HepG2 (cell line): ENCODE measurements around the gene SLC41A1. TPM values are rescaled to one million over a fixed set of nuclear protein-coding genes. Genes with fewer than 3 reads are reported as not detected.

ENCODE experiments used
- BHLHE40 ChIP-seq: IDR thresholded peaks from 2 replicates; pipeline ENCODE4 v1.6.1; 2011; ENCODE audit warnings: low read length, improper control_type of control experiment
- FOXC1 ChIP-seq: sonication (generic); formaldehyde crosslinking; IDR thresholded peaks from 2 replicates; pipeline ENCODE4 v1.8.0; 2022; ENCODE audit warnings: mild to moderate bottlenecking, missing genetic modification reagents, borderline replicate concordance
- GPN1 ChIP-seq: sonication (generic); formaldehyde crosslinking; IDR thresholded peaks from 2 replicates; pipeline ENCODE4 v1.5.1; 2020; ENCODE audit warnings: missing genetic modification reagents, borderline replicate concordance
- HDAC6 ChIP-seq: fragments of 200-600 bp; sonication (generic); IDR thresholded peaks from 2 replicates; pipeline ENCODE4 v1.7.0; 2017; ENCODE audit warnings: mild to moderate bottlenecking, antibody characterized with exemption, low read length, low read depth
- IKZF4 ChIP-seq: sonication (generic); formaldehyde crosslinking; IDR thresholded peaks from 2 replicates; pipeline ENCODE4 v1.5.1; 2020; ENCODE audit warnings: borderline replicate concordance, mild to moderate bottlenecking, low read depth, missing genetic modification reagents; ENCODE audit errors: not compliant biosample characterization
- ISX ChIP-seq: sonication (generic); formaldehyde crosslinking; conservative IDR thresholded peaks from 2 replicates; pipeline ENCODE4 v1.5.0; 2020; ENCODE audit warnings: missing genetic modification reagents
- KDM5B ChIP-seq: sonication (generic); formaldehyde crosslinking; IDR thresholded peaks from 2 replicates; pipeline ENCODE4 v1.4.0; 2020; ENCODE audit warnings: missing genetic modification reagents, mild to moderate bottlenecking, borderline replicate concordance
- MAF1 ChIP-seq: sonication (generic); formaldehyde crosslinking; IDR thresholded peaks from 2 replicates; pipeline ENCODE4 v1.5.0; 2020; ENCODE audit warnings: missing genetic modification reagents, borderline replicate concordance
- NKX3-1 ChIP-seq: sonication (generic); formaldehyde crosslinking; IDR thresholded peaks from 2 replicates; pipeline ENCODE4 v1.5.0; 2020; ENCODE audit warnings: missing genetic modification reagents
- NR2F6 ChIP-seq, 2 experiments: IDR thresholded peaks; 2 replicates each; pipeline ENCODE4 v1.6.1; 2016; ENCODE audit warnings: antibody characterized with exemption in 1 of 2, mild to moderate bottlenecking in 1 of 2
- PHF20 ChIP-seq: sonication (generic); formaldehyde crosslinking; IDR thresholded peaks from 2 replicates; pipeline ENCODE4 v1.5.0; 2020; ENCODE audit warnings: mild to moderate bottlenecking, missing genetic modification reagents
- REXO4 ChIP-seq: sonication (generic); formaldehyde crosslinking; IDR thresholded peaks from 2 replicates; pipeline ENCODE4 v1.8.0; 2022; ENCODE audit warnings: missing genetic modification reagents, mild to moderate bottlenecking, borderline replicate concordance
- RXRB ChIP-seq: IDR thresholded peaks from 2 replicates; pipeline ENCODE4 v1.6.1; 2016; ENCODE audit warnings: borderline replicate concordance, missing genetic modification reagents, missing compliant biosample characterization
- SAFB2 ChIP-seq: sonication (generic); formaldehyde crosslinking; IDR thresholded peaks from 2 replicates; pipeline ENCODE4 v1.5.1; 2020; ENCODE audit warnings: missing genetic modification reagents, low read depth, mild to moderate bottlenecking, borderline replicate concordance
- TAF1 ChIP-seq: sonication (generic); formaldehyde crosslinking; IDR thresholded peaks from 2 replicates; pipeline ENCODE4 v1.4.0; 2020; ENCODE audit warnings: missing genetic modification reagents
- THAP11 ChIP-seq: IDR thresholded peaks from 2 replicates; pipeline ENCODE4 v1.6.1; 2016; ENCODE audit warnings: missing biosample characterization, missing genetic modification reagents
- ZKSCAN8 ChIP-seq: IDR thresholded peaks from 2 replicates; pipeline ENCODE4 v1.6.1; 2016; ENCODE audit warnings: borderline replicate concordance, missing genetic modification reagents, missing compliant biosample characterization
- ZNF354B ChIP-seq: sonication (generic); formaldehyde crosslinking; IDR thresholded peaks from 2 replicates; pipeline ENCODE4 v1.8.0; 2022; ENCODE audit warnings: mild to moderate bottlenecking, missing genetic modification reagents
- ZNF382 ChIP-seq: sonication (generic); formaldehyde crosslinking; IDR thresholded peaks from 2 replicates; pipeline ENCODE4 v1.5.0; 2020; ENCODE audit warnings: missing genetic modification reagents, mild to moderate bottlenecking, borderline replicate concordance
- ZNF614 ChIP-seq: IDR thresholded peaks from 2 replicates; pipeline ENCODE4 v1.6.1; 2018; ENCODE audit warnings: missing biosample characterization, missing genetic modification reagents, inconsistent platforms, borderline replicate concordance
- ZNF615 ChIP-seq: sonication (generic); formaldehyde crosslinking; IDR thresholded peaks from 2 replicates; pipeline ENCODE4 v1.5.0; 2020; ENCODE audit warnings: mild to moderate bottlenecking, missing genetic modification reagents, borderline replicate concordance
- ZNF639 ChIP-seq: conservative IDR thresholded peaks from 2 replicates; pipeline ENCODE4 v1.6.1; 2018; ENCODE audit warnings: missing genetic modification reagents
- ZNF724P ChIP-seq: sonication (generic); formaldehyde crosslinking; IDR thresholded peaks from 2 replicates; pipeline ENCODE4 v1.8.0; 2022; ENCODE audit warnings: missing genetic modification reagents, borderline replicate concordance
- ZNF746 ChIP-seq: sonication (generic); formaldehyde crosslinking; IDR thresholded peaks from 2 replicates; pipeline ENCODE4 v1.8.0; 2022; ENCODE audit warnings: mild to moderate bottlenecking, missing genetic modification reagents
- ZNF788 ChIP-seq: sonication (generic); formaldehyde crosslinking; IDR thresholded peaks from 2 replicates; pipeline ENCODE4 v1.5.0; 2020; ENCODE audit warnings: mild to moderate bottlenecking, missing genetic modification reagents, borderline replicate concordance
- polyA plus RNA-seq, 8 experiments: library from polyadenylated mRNA; depleted of rRNA in 3 of 8; stranded (reverse) in 7 of 8; unstranded in 1 of 8; fragments of >200 nt; fragmentation: Illumina TruSeq in 4 of 8; extraction: Trizol in 4 of 8; gene quantifications; 2 replicates each; pipeline versions ENCODE4 v1.2.1 to v1.2.3, GENCODE V29; 2011 to 2016; ENCODE audit warnings: low read depth in 4 of 8, missing spikeins in 1 of 8, mixed read lengths in 1 of 8; ENCODE audit not compliant: insufficient read depth in 1 of 8
- total RNA-seq, 5 experiments: library from RNA; depleted of rRNA; stranded (reverse); fragments of >200 nt; fragmentation: Illumina TruSeq; extraction: Trizol; gene quantifications; 2 replicates each; pipeline ENCODE4 v1.2.3, GENCODE V29; 2016; ENCODE audit warnings: low read depth in 1 of 5
- TF ChIP-seq, protein P1 (sequence below): sonication (generic); formaldehyde crosslinking; IDR thresholded peaks from 2 replicates; pipeline ENCODE4; 2020; ENCODE audit warnings: missing genetic modification reagents, mild to moderate bottlenecking, borderline replicate concordance

Gene SLC41A1
- total and polyA plus RNA-seq, 2 of the 13 experiments (the other 11 are each of a cell fraction or from before 2014, with no cell fraction given): 2.2 to 4.6 TPM

DNA sequence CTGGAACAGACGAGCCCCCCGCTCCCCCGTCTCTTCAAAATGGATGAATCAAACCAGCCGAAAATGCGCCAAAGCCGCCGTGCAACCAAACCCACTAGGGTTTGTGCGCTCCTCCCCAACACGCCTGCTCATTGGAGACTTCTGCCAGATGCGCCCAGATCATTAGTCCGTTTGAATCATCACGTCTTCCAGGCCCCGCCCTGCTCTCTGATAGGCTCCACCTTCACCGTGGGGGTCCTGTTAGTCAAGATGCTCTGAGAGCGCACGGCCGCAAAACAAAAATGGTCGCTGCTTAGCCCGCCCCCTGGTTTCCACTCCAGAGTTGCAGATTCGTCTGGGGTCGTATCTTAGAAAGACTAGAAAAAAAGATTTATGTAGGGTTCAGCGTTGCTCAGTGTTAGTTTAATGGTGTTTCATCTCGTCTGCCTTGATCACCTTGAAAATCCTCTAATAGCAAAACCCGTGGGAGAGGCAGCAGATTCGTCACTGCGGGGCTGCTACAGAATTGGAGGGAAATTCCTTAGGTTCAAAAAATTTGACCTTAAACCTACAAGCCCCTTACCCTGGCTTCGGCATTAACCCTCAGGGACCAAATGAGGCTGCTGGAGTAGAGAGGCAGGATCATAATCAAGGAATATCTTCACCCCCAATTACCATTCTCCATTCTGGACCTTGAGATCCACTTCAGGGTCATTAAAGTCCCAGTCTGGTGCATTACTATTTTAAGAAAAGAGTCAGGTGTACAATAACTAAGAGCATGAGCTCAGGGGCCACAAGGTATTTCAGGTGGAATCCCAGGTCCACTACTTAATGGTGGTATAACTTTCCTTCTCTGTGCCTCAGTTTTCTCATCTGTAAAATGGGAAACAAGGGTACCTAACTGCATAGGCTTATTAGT, 62.6 kb downstream of the SLC41A1 start, which contains the start of gene NUCKS1 (continued):
- TF ChIP-seq, protein P1, sequence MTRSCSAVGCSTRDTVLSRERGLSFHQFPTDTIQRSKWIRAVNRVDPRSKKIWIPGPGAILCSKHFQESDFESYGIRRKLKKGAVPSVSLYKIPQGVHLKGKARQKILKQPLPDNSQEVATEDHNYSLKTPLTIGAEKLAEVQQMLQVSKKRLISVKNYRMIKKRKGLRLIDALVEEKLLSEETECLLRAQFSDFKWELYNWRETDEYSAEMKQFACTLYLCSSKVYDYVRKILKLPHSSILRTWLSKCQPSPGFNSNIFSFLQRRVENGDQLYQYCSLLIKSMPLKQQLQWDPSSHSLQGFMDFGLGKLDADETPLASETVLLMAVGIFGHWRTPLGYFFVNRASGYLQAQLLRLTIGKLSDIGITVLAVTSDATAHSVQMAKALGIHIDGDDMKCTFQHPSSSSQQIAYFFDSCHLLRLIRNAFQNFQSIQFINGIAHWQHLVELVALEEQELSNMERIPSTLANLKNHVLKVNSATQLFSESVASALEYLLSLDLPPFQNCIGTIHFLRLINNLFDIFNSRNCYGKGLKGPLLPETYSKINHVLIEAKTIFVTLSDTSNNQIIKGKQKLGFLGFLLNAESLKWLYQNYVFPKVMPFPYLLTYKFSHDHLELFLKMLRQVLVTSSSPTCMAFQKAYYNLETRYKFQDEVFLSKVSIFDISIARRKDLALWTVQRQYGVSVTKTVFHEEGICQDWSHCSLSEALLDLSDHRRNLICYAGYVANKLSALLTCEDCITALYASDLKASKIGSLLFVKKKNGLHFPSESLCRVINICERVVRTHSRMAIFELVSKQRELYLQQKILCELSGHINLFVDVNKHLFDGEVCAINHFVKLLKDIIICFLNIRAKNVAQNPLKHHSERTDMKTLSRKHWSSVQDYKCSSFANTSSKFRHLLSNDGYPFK (CRISPR knock-in tag): peak; percentile 87; the same call in 1 of the 2 replicates
- TF ChIP-seq ZNF724P (CRISPR knock-in tag) (no peak), NKX3-1 (CRISPR knock-in tag) (peak; percentile 72; the same call in 1 of the 2 replicates), ZKSCAN8 (CRISPR knock-in tag) (no peak), FOXC1 (CRISPR knock-in tag) (no peak), ZNF382 (CRISPR knock-in tag) (no peak), IKZF4 (CRISPR knock-in tag) (no peak), ZNF614 (CRISPR knock-in tag) (0 out of 2 replicates have a peak, but pooled peaks have one; percentile 31), NR2F6 (IDR thresholded peaks at IDR 0.05) (peak; percentile 56), NR2F6 (CRISPR knock-in tag; IDR thresholded peaks at IDR 0.05) (peak; percentile 48), HDAC6 (0 out of 2 replicates have a peak, but pooled peaks have one; percentile 58), PHF20 (CRISPR knock-in tag) (peak; percentile 80), SAFB2 (CRISPR knock-in tag) (no peak), ISX (CRISPR knock-in tag) (no peak), REXO4 (no peak), KDM5B (CRISPR knock-in tag) (no peak), MAF1 (0 out of 2 replicates have a peak, but pooled peaks have one; percentile 53), GPN1 (CRISPR knock-in tag) (no peak), ZNF354B (CRISPR knock-in tag) (no peak), TAF1 (CRISPR knock-in tag) (peak; percentile 32; the same call in 1 of the 2 replicates), ZNF639 (peak; percentile 58; the same call in 1 of the 2 replicates), ZNF788 (CRISPR knock-in tag) (peak; percentile 25; the same call in 1 of the 2 replicates), BHLHE40 (no peak), ZNF615 (no peak), THAP11 (peak; percentile 90), RXRB (CRISPR knock-in tag) (peak; percentile 43; the same call in 1 of the 2 replicates), ZNF746 (CRISPR knock-in tag) (no peak)
